ENCODE results near the gene TMEM232.
"Not testable (repeated sequence)": the region's sequence is repeated elsewhere in the genome, so short reads cannot be mapped to it uniquely, and the experiment has no call there.

Gene TMEM232

GRCh38 chr5:110705349-110705748, 21.1 kb downstream of the TMEM232 start:
- DNase-seq: no peak

- no peak for DNase-seq
Observed at GRCh38 chr5:110703481-110703880, 23.0 kb downstream of the TMEM232 start.

GRCh38 chr5:110702704-110703103, 23.8 kb downstream of the TMEM232 start:
- DNase-seq: no peak

GRCh38 chr5:110702300-110702699, 24.2 kb downstream of the TMEM232 start:
- no peak for DNase-seq

GRCh38 chr5:110692669-110693068, 33.8 kb downstream of the TMEM232 start:
- DNase-seq: not testable (repeated sequence)

GRCh38 chr5:110690587-110690986, 35.9 kb downstream of the TMEM232 start:
- not testable (repeated sequence) for DNase-seq

- DNase-seq: no peak
Observed at GRCh38 chr5:110687485-110687884, 39.0 kb downstream of the TMEM232 start.

- DNase-seq: no peak
Observed at GRCh38 chr5:110686270-110686669, 40.2 kb downstream of the TMEM232 start.

GRCh38 chr5:110681953-110682352, 44.5 kb downstream of the TMEM232 start:
- DNase-seq: no peak

GRCh38 chr5:110681109-110681508, 45.4 kb downstream of the TMEM232 start:
- no peak for DNase-seq

GRCh38 chr5:110676554-110676953, 49.9 kb downstream of the TMEM232 start:
- not testable (repeated sequence) for DNase-seq

GRCh38 chr5:110665184-110665726, 61.2 kb downstream of the TMEM232 start:
- DNase-seq: no peak

GRCh38 chr5:110663525-110663924, 62.9 kb downstream of the TMEM232 start:
- DNase-seq: peak in 1 of 2 donors; percentile 7

- DNase-seq: no peak
Observed at GRCh38 chr5:110658006-110658405, 68.5 kb downstream of the TMEM232 start.

GRCh38 chr5:110653231-110653970, 73.1 kb downstream of the TMEM232 start:
- no peak for DNase-seq

- no peak for DNase-seq
Observed at GRCh38 chr5:110651507-110651906, 75.0 kb downstream of the TMEM232 start.

GRCh38 chr5:110644357-110644756, 82.1 kb downstream of the TMEM232 start:
- no peak for DNase-seq

- DNase-seq: no peak
Observed at GRCh38 chr5:110638970-110639902, 87.2 kb downstream of the TMEM232 start.

- no peak for DNase-seq
Observed at GRCh38 chr5:110634475-110634874, 92.0 kb downstream of the TMEM232 start.

GRCh38 chr5:110631236-110631635, 95.2 kb downstream of the TMEM232 start:
- no peak for DNase-seq

GRCh38 chr5:110630350-110630749, 96.1 kb downstream of the TMEM232 start:
- no peak for DNase-seq

GRCh38 chr5:110625376-110625999, 101.0 kb downstream of the TMEM232 start:
- peak in 1 of 2 donors; percentile 23 for DNase-seq

GRCh38 chr5:110623874-110624273, 102.6 kb downstream of the TMEM232 start:
- DNase-seq: no peak

Measured in CD4-positive, alpha-beta T cell treated with Interferon alpha-2 for 1 hour (primary cell).